Suprapubic skin (tissue), 3 donors: ENCODE measurements around the gene FZD4.

Source experiments
- CTCF ChIP-seq, 2 donors: fragments of 200-600 bp in 1 of 2; fragments of 450-650 bp in 1 of 2; sonication (generic) in 1 of 2; IDR thresholded peaks; one replicate each; pipeline ENCODE4 v1.5.1; 2016 to 2019; ENCODE audit warnings: antibody characterized with exemption in 2 of 2, mild to moderate bottlenecking in 1 of 2, moderate library complexity in 1 of 2
- POLR2A ChIP-seq, 2 donors: fragments of 450-650 bp; IDR thresholded peaks; one replicate each; pipeline ENCODE4 v1.6.1; 2017; ENCODE audit warnings: antibody characterized with exemption in 2 of 2, mild to moderate bottlenecking in 2 of 2, moderate library complexity in 2 of 2

- TF ChIP-seq CTCF (IDR thresholded peaks at IDR 0.05) (no peak), POLR2A (IDR thresholded peaks at IDR 0.05) (no peak)
Observed at GRCh38 chr11:86957976-86958646, 2.9 kb upstream of the FZD4 start.
